NOMO-1 treated with dmso at 0.1 percent for 144 hours (cell line): ENCODE measurements around the gene COG5.
"Not testable (repeated sequence)": the region's sequence is repeated elsewhere in the genome, so short reads cannot be mapped to it uniquely, and the experiment has no call there.

ENCODE experiments used
- DNase-seq: peaks from one replicate; lab custom pipeline; 2025; ENCODE audit not compliant: unreplicated experiment; lab: John Stamatoyannopoulos, UW

COG5 gene

GRCh38 chr7:107284911-107285479 is 278.7 kb downstream of the COG5 start:
- DNase-seq = no peak

GRCh38 chr7:107277331-107277730 is 286.4 kb downstream of the COG5 start:
- no peak for DNase-seq

GRCh38 chr7:107276220-107276827 is 287.4 kb downstream of the COG5 start:
- no peak for DNase-seq

GRCh38 chr7:107274506-107274905 is 289.2 kb downstream of the COG5 start:
- DNase-seq = no peak

- no peak for DNase-seq
Measured at GRCh38 chr7:107269790-107270189, 293.9 kb downstream of the COG5 start.

- no peak for DNase-seq
Measured at GRCh38 chr7:107268594-107268993, 295.1 kb downstream of the COG5 start.

- no peak for DNase-seq
Measured at GRCh38 chr7:107267138-107267537, 296.6 kb downstream of the COG5 start.

GRCh38 chr7:107264723-107265122 is 299.0 kb downstream of the COG5 start:
- DNase-seq = no peak

GRCh38 chr7:107262857-107263256 is 300.9 kb downstream of the COG5 start:
- no peak for DNase-seq

- no peak for DNase-seq
Measured at GRCh38 chr7:107258737-107259136, 305.0 kb downstream of the COG5 start.

- DNase-seq = no peak
Measured at GRCh38 chr7:107255602-107256001, 308.1 kb downstream of the COG5 start.

GRCh38 chr7:107254398-107254985 is 309.2 kb downstream of the COG5 start:
- DNase-seq = no peak

GRCh38 chr7:107253599-107253998 is 310.1 kb downstream of the COG5 start:
- no peak for DNase-seq

GRCh38 chr7:107251963-107252362 is 311.8 kb downstream of the COG5 start:
- no peak for DNase-seq

GRCh38 chr7:107248551-107249316 is 315.0 kb downstream of the COG5 start:
- DNase-seq = no peak

GRCh38 chr7:107246836-107247235 is 316.9 kb downstream of the COG5 start:
- not testable (repeated sequence) for DNase-seq

- DNase-seq = no peak
Measured at GRCh38 chr7:107244613-107245012, 319.1 kb downstream of the COG5 start.

- DNase-seq = no peak
Measured at GRCh38 chr7:107242267-107242666, 321.5 kb downstream of the COG5 start.

GRCh38 chr7:107237451-107237850 is 326.3 kb downstream of the COG5 start:
- DNase-seq = no peak

- DNase-seq = no peak
Measured at GRCh38 chr7:107236862-107237261, 326.9 kb downstream of the COG5 start.

- DNase-seq = no peak
Measured at GRCh38 chr7:107234436-107234835, 329.3 kb downstream of the COG5 start.

GRCh38 chr7:107233981-107234380 is 329.7 kb downstream of the COG5 start:
- DNase-seq = no peak
